Measurements from ENCODE around the gene OR10A5. TPM values are rescaled to one million over a fixed set of nuclear protein-coding genes. Genes with fewer than 3 reads are reported as not detected.
"Not testable (repeated sequence)": the region's sequence is repeated elsewhere in the genome, so short reads cannot be mapped to it uniquely, and the experiment has no call there.

Gene OR10A5
- total RNA-seq, 2 experiments from 2014 or later: not detected

DNA sequence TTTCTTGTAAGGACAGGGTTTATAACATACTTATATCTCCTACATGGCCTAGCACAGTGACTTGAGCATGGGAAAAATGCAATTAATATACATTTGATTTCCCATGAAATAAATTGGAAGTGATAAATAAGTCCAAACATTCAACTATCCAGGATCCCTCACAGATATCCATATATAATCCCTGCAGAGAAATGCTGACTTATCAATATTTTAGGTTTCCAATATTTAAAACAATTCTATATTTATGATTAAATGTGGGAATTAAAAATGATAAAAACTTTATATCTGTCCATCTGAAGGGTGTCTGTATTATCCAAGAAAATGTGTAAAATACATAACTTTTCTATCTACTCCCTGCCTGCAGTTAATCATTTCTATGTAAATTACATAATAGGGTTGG, 37.3 kb downstream of the OR10A5 start:
- Mint-ChIP-seq H3K27ac (no peak overlapping the region), H3K36me3 (no peaks in the 10 kb centered on the region), H3K4me1 (ENCODE audit: low read depth) (no peaks in the 10 kb centered on the region), H3K4me3 (no peak overlapping the region), H3K27me3 (peaks cover 4% of the 10 kb centered on the region), H3K9me3 (no peaks in the 10 kb centered on the region)
- DNase-seq: no peak
- intact Hi-C loops (cut with micrococcal nuclease): no loop called here
- CTCF ChIA-PET: no interaction called here
- POLR2A ChIA-PET: no interaction called here

DNA sequence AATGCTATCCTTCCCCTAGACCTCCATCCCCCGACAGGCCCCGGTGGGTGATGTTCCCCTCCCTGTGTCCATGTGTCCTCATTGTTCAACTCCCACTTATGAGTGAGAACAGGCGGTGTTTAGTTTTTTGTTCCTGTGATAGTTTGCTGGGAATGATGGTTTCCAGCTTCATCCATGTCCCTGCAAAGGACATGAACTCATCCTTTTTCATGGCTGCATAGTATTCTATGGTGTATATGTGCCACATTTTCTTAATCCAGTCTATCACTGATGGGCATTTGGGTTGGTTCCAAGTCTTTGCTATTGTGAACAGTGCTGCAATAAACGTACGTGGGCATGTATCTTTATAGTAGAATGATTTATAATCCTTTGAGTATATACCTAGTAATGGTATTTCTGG, 42.2 kb downstream of the OR10A5 start:
- CTCF ChIA-PET; H3K27ac Mint-ChIP-seq; H3K4me1 Mint-ChIP-seq (ENCODE audit: low read depth); intact Hi-C loops (cut with micrococcal nuclease); H3K9me3 Mint-ChIP-seq; H3K4me3 Mint-ChIP-seq; H3K36me3 Mint-ChIP-seq; H3K27me3 Mint-ChIP-seq; DNase-seq; POLR2A ChIA-PET: not testable (repeated sequence)

DNA sequence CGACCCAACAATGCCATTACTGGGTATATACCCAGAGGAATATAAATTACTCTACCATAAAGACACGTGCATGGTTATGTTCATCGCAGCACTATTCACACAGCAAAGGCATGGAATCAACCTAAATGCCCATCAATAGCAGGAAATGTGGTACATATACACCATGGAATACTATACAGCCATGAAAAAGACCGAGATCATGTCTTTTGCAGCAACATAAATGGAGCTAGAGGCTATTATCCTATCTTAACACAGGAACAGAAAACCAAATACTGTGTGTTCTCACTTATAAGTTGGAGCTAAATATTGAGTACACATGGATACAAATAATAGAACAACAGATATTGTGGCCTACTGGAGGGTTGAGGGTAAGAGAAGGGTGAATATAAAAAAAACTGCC, 43.3 kb downstream of the OR10A5 start:
- intact Hi-C loops (cut with micrococcal nuclease): no loop called here
- Mint-ChIP-seq H3K4me3 (no peak overlapping the region), H3K27ac (no peak overlapping the region), H3K9me3 (no peaks in the 10 kb centered on the region), H3K27me3 (peaks cover 5% of the 10 kb centered on the region), H3K36me3 (no peaks in the 10 kb centered on the region), H3K4me1 (ENCODE audit: low read depth) (no peaks in the 10 kb centered on the region)
- ChIA-PET POLR2A (no interaction called here), CTCF (interaction anchor here (0.7 to 1.3 kb wide), 2 partner anchors 76 to 89 kb away, joined by 4 read pairs; no protein-coding TSS in a partner anchor)
- no peak for DNase-seq

DNA sequence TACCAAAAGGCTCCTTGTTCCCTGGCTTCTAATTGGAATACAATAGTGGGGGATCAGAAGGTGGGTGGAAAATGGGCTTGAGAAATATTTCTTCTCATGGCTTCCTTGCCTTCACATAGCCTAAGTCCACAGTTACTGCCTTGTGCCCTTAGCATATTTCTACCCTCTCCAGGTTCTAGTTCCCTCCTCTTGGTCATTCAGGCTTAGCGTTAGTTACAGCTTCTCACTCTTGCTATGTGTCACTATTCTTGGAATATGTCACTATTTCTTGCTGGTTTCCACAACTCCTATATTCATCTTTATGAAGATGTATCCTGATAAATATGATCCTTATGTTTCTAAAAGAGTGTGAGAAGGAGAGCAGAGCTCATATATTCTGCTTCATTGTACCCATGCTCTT, 44.4 kb downstream of the OR10A5 start:
- Mint-ChIP-seq H3K9me3 (no peaks in the 10 kb centered on the region), H3K36me3 (no peaks in the 10 kb centered on the region), H3K27ac (no peak overlapping the region), H3K27me3 (peaks cover 5% of the 10 kb centered on the region), H3K4me3 (no peak overlapping the region), H3K4me1 (ENCODE audit: low read depth) (no peaks in the 10 kb centered on the region)
- no peak for DNase-seq
- ChIA-PET POLR2A (no interaction called here), CTCF (interaction anchor here (0.6 to 1.3 kb wide), 2 partner anchors 77 to 133 kb away, joined by 4 read pairs; no protein-coding TSS in a partner anchor)
- intact Hi-C loops (cut with micrococcal nuclease): no loop called here

DNA sequence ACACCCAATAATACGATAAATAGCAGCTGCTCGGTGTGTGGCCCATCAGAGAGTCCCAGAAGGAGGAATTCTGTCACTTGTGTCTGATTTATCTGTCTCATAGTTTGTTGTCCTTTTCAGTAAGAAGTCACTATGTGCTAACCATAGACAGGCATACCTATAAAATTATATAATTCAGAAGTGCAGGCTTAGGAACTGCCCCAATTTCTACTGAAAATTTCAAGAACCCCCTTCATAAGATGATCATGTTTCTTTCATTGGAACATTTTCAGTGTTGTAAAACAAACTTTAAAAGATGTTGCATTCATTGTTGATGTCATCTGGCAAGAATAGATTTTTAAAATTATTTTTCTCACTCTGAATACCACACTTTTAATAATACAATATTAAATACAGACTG, 46.9 kb downstream of the OR10A5 start, which contains the start of gene OR2D2:
Gene OR2D2, minus strand, starts transcription at position 101 of the 400 bp plus-strand sequence. Its CDS starts 0 bp downstream, at position 101.
- POLR2A ChIA-PET: no interaction called here
- no peak for DNase-seq
- no peak within 1 kb of the TSS for H3K27ac Mint-ChIP-seq
- CTCF ChIA-PET: interaction anchor here (1.0 kb wide), 1 partner anchor 80 kb away, joined by 3 read pairs; no protein-coding TSS in a partner anchor
- no peaks in the 10 kb centered on the region for H3K4me1 Mint-ChIP-seq (ENCODE audit: low read depth)
- intact Hi-C loops (cut with micrococcal nuclease): no loop called here
- H3K27me3 Mint-ChIP-seq: peaks cover 5% of the 10 kb centered on the region
- no peaks in the 10 kb centered on the region for H3K9me3 Mint-ChIP-seq
- H3K36me3 Mint-ChIP-seq: no peaks in the 10 kb centered on the region
- no peak within 1 kb of the TSS for H3K4me3 Mint-ChIP-seq

DNA sequence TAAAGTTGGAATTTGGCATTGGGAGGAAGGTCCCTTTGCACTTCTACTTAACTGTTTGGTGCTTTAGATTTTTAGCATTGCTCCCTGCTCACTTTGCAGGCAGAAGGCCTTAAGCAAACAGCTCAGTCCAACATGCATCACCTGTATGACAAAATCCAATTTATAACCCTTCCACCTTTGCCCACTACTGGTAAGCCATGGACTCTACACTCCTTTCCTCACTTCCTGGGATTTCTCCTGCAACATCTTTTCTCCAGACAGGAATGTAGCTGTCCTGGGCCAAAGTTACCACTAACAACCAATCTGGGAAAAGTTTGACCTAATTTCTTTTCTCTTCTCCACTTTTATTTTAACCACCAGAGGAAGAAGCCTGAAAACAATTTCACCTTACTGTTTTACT, 48.6 kb downstream of the OR10A5 start:
- no peaks in the 10 kb centered on the region for H3K36me3 Mint-ChIP-seq
- intact Hi-C loops (cut with micrococcal nuclease): no loop called here
- no peak overlapping the region for H3K4me3 Mint-ChIP-seq
- no peaks in the 10 kb centered on the region for H3K4me1 Mint-ChIP-seq (ENCODE audit: low read depth)
- H3K27ac Mint-ChIP-seq: no peak overlapping the region
- CTCF ChIA-PET: no interaction called here
- POLR2A ChIA-PET: no interaction called here
- no peaks in the 10 kb centered on the region for H3K9me3 Mint-ChIP-seq
- no peak for DNase-seq
- H3K27me3 Mint-ChIP-seq: peaks cover 7% of the 10 kb centered on the region

DNA sequence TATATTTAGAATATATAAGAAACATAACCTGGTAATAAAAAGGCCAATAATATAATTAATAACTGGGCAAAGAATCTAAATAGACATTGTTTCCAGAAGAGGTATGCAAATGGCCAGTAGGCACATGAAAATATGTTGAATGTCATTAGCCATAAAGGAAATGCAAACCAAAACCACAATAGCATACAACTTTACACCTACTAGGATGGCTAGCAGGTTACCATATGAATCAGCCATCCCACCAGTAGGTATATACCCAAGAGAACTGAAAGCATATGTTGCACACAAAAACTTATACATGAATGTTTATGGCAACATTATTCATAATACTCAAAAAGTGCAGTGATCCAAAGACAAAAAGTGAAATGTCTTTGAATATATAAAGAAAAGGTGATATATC, 49.5 kb downstream of the OR10A5 start:
- H3K36me3 Mint-ChIP-seq: no peaks in the 10 kb centered on the region
- no peak overlapping the region for H3K4me3 Mint-ChIP-seq
- no peaks in the 10 kb centered on the region for H3K4me1 Mint-ChIP-seq (ENCODE audit: low read depth)
- H3K27ac Mint-ChIP-seq: no peak overlapping the region
- H3K27me3 Mint-ChIP-seq: peaks cover 8% of the 10 kb centered on the region
- DNase-seq: no peak
- no peaks in the 10 kb centered on the region for H3K9me3 Mint-ChIP-seq
- POLR2A ChIA-PET: no interaction called here
- intact Hi-C loops (cut with micrococcal nuclease): no loop called here
- CTCF ChIA-PET: no interaction called here

Other genes with a start within 250 kb of the OR10A5 start
- gene RRP8, start 242.1 kb upstream of the OR10A5 start, total RNA-seq: 10 to 100 TPM; 34.9 to 37.5 TPM
- 10 to 100 TPM; 89.2 to 95.8 TPM for gene ILK, start 241.9 kb upstream of the OR10A5 start, total RNA-seq
- 100 to 1,000 TPM; 158 to 165 TPM for gene TAF10, start 233.5 kb upstream of the OR10A5 start, total RNA-seq
- 10 to 100 TPM; 53.2 to 56.6 TPM for gene TPP1, start 226.3 kb upstream of the OR10A5 start, total RNA-seq
- under 1 TPM; 0.80 to 0.90 TPM for gene DCHS1, start 189.9 kb upstream of the OR10A5 start, total RNA-seq
- 100 to 1,000 TPM in 1 of 2 experiments, 10 to 100 TPM in 1; 98.5 to 102 TPM for gene MRPL17, start 162.3 kb upstream of the OR10A5 start, total RNA-seq
- not detected for gene OR2AG2, start 73.7 kb upstream of the OR10A5 start, total RNA-seq
- not detected for gene OR2AG1, start 62.7 kb upstream of the OR10A5 start, total RNA-seq
- gene OR6A2, start 46.0 kb upstream of the OR10A5 start, total RNA-seq: not detected
- not detected for gene OR10A2, start 17.4 kb downstream of the OR10A5 start, total RNA-seq
- not detected for gene OR10A4, start 30.9 kb downstream of the OR10A5 start, total RNA-seq
- gene OR2D2, start 46.8 kb downstream of the OR10A5 start, total RNA-seq: not detected
- gene OR2D3, start 75.3 kb downstream of the OR10A5 start, total RNA-seq: not detected
- gene ZNF215, start 80.7 kb downstream of the OR10A5 start, total RNA-seq: under 1 TPM; 0.57 to 0.68 TPM
- not detected for gene ZNF214, start 174.7 kb downstream of the OR10A5 start, total RNA-seq
- gene NLRP14, start 174.8 kb downstream of the OR10A5 start, total RNA-seq: under 1 TPM in 1 of 2 experiments, not detected in 1; 0.07 TPM
- not detected for gene RBMXL2, start 243.3 kb downstream of the OR10A5 start, total RNA-seq